K562 (cell line): Measurements from ENCODE around the gene IFFO2. TPM values are rescaled to one million over a fixed set of nuclear protein-coding genes. Genes with fewer than 3 reads are reported as not detected.
A peak's percentile ranks its signal among the peaks of the same experiment; 100 is the strongest.

Source experiments
- ATF3 ChIP-seq, 2 experiments: fragments of 450-650 bp in 1 of 2; sonication (generic) in 1 of 2; formaldehyde crosslinking in 1 of 2; IDR thresholded peaks in 1 of 2; conservative IDR thresholded peaks in 1 of 2; 2 replicates each; pipeline versions ENCODE4 v1.6.1 to v1.8.1; 2016 to 2023; ENCODE audit warnings: mild to moderate bottlenecking in 2 of 2, moderate library complexity in 2 of 2, inconsistent platforms in 1 of 2, missing genetic modification reagents in 1 of 2
- microRNA counts: library from miRNA; unstranded; fragments of <30 nt; microRNA quantifications from one replicate; lab custom pipeline; 2016
- microRNA-seq: library from miRNA; unstranded; fragments of <30 nt; microRNA quantifications from one replicate; pipeline ENCODE4, GENCODE V29; 2018; ENCODE audit warnings: borderline microRNAs expressed
- polyA plus RNA-seq, 8 experiments: library from polyadenylated mRNA; depleted of rRNA in 4 of 8; stranded (reverse) in 5 of 8; unstranded in 3 of 8; fragments of >200 nt; fragmentation: Nextera tagmentation in 2 of 8; fragmentation: Illumina TruSeq in 1 of 8; extraction: Ambion mirVana in 2 of 8; extraction: Trizol in 1 of 8; gene quantifications; 2 replicates each; pipeline versions ENCODE4 v1.2.1 to v1.2.3, GENCODE V29; 2011 to 2014; ENCODE audit warnings: inconsistent platforms in 1 of 8, missing spikeins in 1 of 8
- small RNA-seq: library from RNA; depleted of rRNA; stranded (forward); fragments of <200 nt; gene quantifications from one replicate; pipeline ENCODE3, GENCODE V24; 2014
- total RNA-seq, 7 experiments: library from RNA; depleted of rRNA in 6 of 7; stranded (reverse); fragments of >200 nt in 6 of 7; fragmentation: Illumina TruSeq in 2 of 7; extraction: Trizol in 2 of 7; gene quantifications; 2 replicates each; pipeline versions ENCODE4 v1.2.1 to v1.2.3, GENCODE V29; 2011 to 2021; ENCODE audit warnings: low replicate concordance in 1 of 7

IFFO2 gene
- total and polyA plus RNA-seq, 9 of the 15 experiments (the other 6 are each of a cell fraction or from before 2014, with no cell fraction given), result 0.15 to 1.0 (median 0.44) TPM; not detected in 2

GRCh38 chr1:18854331-18855025 is 102.0 kb downstream of the IFFO2 start (continued):
- peak; percentile 47; the same call in 1 of the 2 replicates for TF ChIP-seq ATF3 (IDR thresholded peaks at IDR 0.05)
- no peak for TF ChIP-seq ATF3 (CRISPR knock-in tag; conservative IDR thresholded peaks at IDR 0.05)

MicroRNA genes within 50 kb of the gene (microRNA counts, 767-probe panel; counts per million panel counts)
- 1,344 counts per million, percentile 32 among the panel's probes with 10 or more counts for microRNA hsa-miR-1290 (lab: Ali Mortazavi, UCI)

Small RNAs within 50 kb of the gene (microRNA-seq; reads per million reads assigned to microRNA genes)
- not detected for gene MIR1290
- gene MIR4695, result 0.36 reads per million

Small RNAs within 50 kb of the gene (small RNA-seq; reads per million reads assigned to genes)
- gene MIR1290 (not detected), gene MIR4695 (not detected)

Other genes with a start within 250 kb of the IFFO2 start
- gene TAS1R2, start 97.0 kb downstream of the IFFO2 start, total RNA-seq (2014; rRNA removed), result not detected in 2 replicates
- not detected in 2 replicates for gene TAS1R2, start 97.0 kb downstream of the IFFO2 start, total RNA-seq (2014; rRNA removed; fragmentation: Illumina TruSeq; extraction: Trizol)
- not detected in 2 replicates for gene TAS1R2, start 97.0 kb downstream of the IFFO2 start, total RNA-seq (2015; rRNA removed; fragmentation: Illumina TruSeq; extraction: Trizol)
- gene TAS1R2, start 97.0 kb downstream of the IFFO2 start, total RNA-seq (2021), result not detected in 2 replicates
- gene TAS1R2, start 97.0 kb downstream of the IFFO2 start, polyA plus RNA-seq (2011; rRNA removed), result not detected in 2 replicates
- gene TAS1R2, start 97.0 kb downstream of the IFFO2 start, polyA plus RNA-seq (2014; fragmentation: Illumina TruSeq; extraction: Trizol), result not detected in 2 replicates
- gene TAS1R2, start 97.0 kb downstream of the IFFO2 start, polyA plus RNA-seq (2014; fragmentation: Nextera tagmentation; extraction: Ambion mirVana), result not detected
- gene TAS1R2, start 97.0 kb downstream of the IFFO2 start, polyA plus RNA-seq (2014; rRNA removed), result not detected in 2 replicates
- 27.2 and 28.7 TPM in 2 replicates for gene ALDH4A1, start 54.1 kb downstream of the IFFO2 start, total RNA-seq (2014; rRNA removed)
- 4.8 and 6.7 TPM in 2 replicates for gene ALDH4A1, start 54.1 kb downstream of the IFFO2 start, total RNA-seq (2014; rRNA removed; fragmentation: Illumina TruSeq; extraction: Trizol)
- 16.6 and 17.0 TPM in 2 replicates for gene ALDH4A1, start 54.1 kb downstream of the IFFO2 start, total RNA-seq (2015; rRNA removed; fragmentation: Illumina TruSeq; extraction: Trizol)
- 29.2 and 31.4 TPM in 2 replicates for gene ALDH4A1, start 54.1 kb downstream of the IFFO2 start, total RNA-seq (2021)
- gene ALDH4A1, start 54.1 kb downstream of the IFFO2 start, polyA plus RNA-seq (2011; rRNA removed), result 18.8 and 22.1 TPM in 2 replicates
- 15.2 and 21.6 TPM in 2 replicates for gene ALDH4A1, start 54.1 kb downstream of the IFFO2 start, polyA plus RNA-seq (2014; fragmentation: Illumina TruSeq; extraction: Trizol)
- gene ALDH4A1, start 54.1 kb downstream of the IFFO2 start, polyA plus RNA-seq (2014; fragmentation: Nextera tagmentation; extraction: Ambion mirVana), result under 1 TPM; 0.27 to 0.73 TPM
- gene ALDH4A1, start 54.1 kb downstream of the IFFO2 start, polyA plus RNA-seq (2014; rRNA removed), result 31.2 and 34.3 TPM in 2 replicates